HG03060 (cell line): ENCODE measurements around the gene CBLC.
"Not testable (repeated sequence)": the region's sequence is repeated elsewhere in the genome, so short reads cannot be mapped to it uniquely, and the experiment has no call there.

Experiments
- ATAC-seq: cut with Tn5 transposase; IDR thresholded peaks from one replicate; pipeline ENCODE4 v1.9.1; 2021; ENCODE audit warnings: low read depth, moderate number of reproducible peaks; ENCODE audit not compliant: unreplicated experiment

The CBLC gene

GRCh38 chr19:44816301-44816700 is 38.6 kb downstream of the CBLC start:
- ATAC-seq = no peak

- no peak for ATAC-seq
Measured at GRCh38 chr19:44817725-44818465, 40.2 kb downstream of the CBLC start.

GRCh38 chr19:44818466-44819031 is 40.9 kb downstream of the CBLC start:
- ATAC-seq = no peak

- no peak for ATAC-seq
Measured at GRCh38 chr19:44819246-44819832, 41.6 kb downstream of the CBLC start.

- ATAC-seq = no peak
Measured at GRCh38 chr19:44820648-44821609, 43.2 kb downstream of the CBLC start.

- no peak for ATAC-seq
Measured at GRCh38 chr19:44822177-44822576, 44.5 kb downstream of the CBLC start.

GRCh38 chr19:44822670-44823372 is 45.1 kb downstream of the CBLC start:
- ATAC-seq = no peak

- ATAC-seq = no peak
Measured at GRCh38 chr19:44823373-44823698, 45.6 kb downstream of the CBLC start.

GRCh38 chr19:44824761-44825160 is 47.1 kb downstream of the CBLC start:
- ATAC-seq = no peak

GRCh38 chr19:44832875-44833274 is 55.2 kb downstream of the CBLC start:
- ATAC-seq = not testable (repeated sequence)

- not testable (repeated sequence) for ATAC-seq
Measured at GRCh38 chr19:44834399-44834798, 56.7 kb downstream of the CBLC start.

GRCh38 chr19:44839276-44839675 is 61.6 kb downstream of the CBLC start:
- no peak for ATAC-seq

- ATAC-seq = no peak
Measured at GRCh38 chr19:44840811-44841210, 63.1 kb downstream of the CBLC start.

GRCh38 chr19:44841231-44841630 is 63.5 kb downstream of the CBLC start:
- no peak for ATAC-seq

- ATAC-seq = no peak
Measured at GRCh38 chr19:44845286-44845611, 67.6 kb downstream of the CBLC start.

GRCh38 chr19:44845612-44846454 is 68.1 kb downstream of the CBLC start, which contains the start of gene NECTIN2:
Gene NECTIN2, plus strand, starts transcription at chr19:44846297. Its CDS starts 229 bp downstream, at chr19:44846526.
- ATAC-seq = no peak

- ATAC-seq = no peak
Measured at GRCh38 chr19:44846455-44847143, 68.9 kb downstream of the CBLC start.

- ATAC-seq = no peak
Measured at GRCh38 chr19:44847144-44848035, 69.7 kb downstream of the CBLC start.
